Measurements from ENCODE around the gene SGF29.
A peak's percentile ranks its signal among the peaks of the same experiment; 100 is the strongest.
"Not testable (repeated sequence)": the region's sequence is repeated elsewhere in the genome, so short reads cannot be mapped to it uniquely, and the experiment has no call there.

Gene SGF29

GRCh38 chr16:28553776-28554633 lies at the start of gene SGF29:
Gene SGF29 (plus strand): TSS chr16:28553920. CDS start chr16:28581070, 27,150 bp downstream.
- peak; percentile 92 for FAIRE-seq
- peak; percentile 85 for DNase-seq (ENCODE audit: insufficient read length, low spot score)

GRCh38 chr16:28504707-28505404 lies 48.9 kb upstream of the SGF29 start:
- no peak for DNase-seq (ENCODE audit: insufficient read length, low spot score)
- no peak for FAIRE-seq

GRCh38 chr16:28505489-28506137 lies 48.1 kb upstream of the SGF29 start:
- FAIRE-seq (no peak), DNase-seq (ENCODE audit: insufficient read length, low spot score) (no peak)

- FAIRE-seq, result no peak
- DNase-seq (ENCODE audit: insufficient read length, low spot score), result no peak
These were observed 42.7 kb upstream of the SGF29 start for GRCh38 chr16:28511031-28511430.

- no peak for FAIRE-seq
These were observed 41.6 kb upstream of the SGF29 start for GRCh38 chr16:28511801-28512789.

GRCh38 chr16:28513484-28514181 lies 40.1 kb upstream of the SGF29 start:
- FAIRE-seq (no peak), DNase-seq (ENCODE audit: insufficient read length, low spot score) (no peak)

More at GRCh38 chr16:28511801-28512789, 41.6 kb upstream of the SGF29 start:
- no peak for DNase-seq (ENCODE audit: insufficient read length, low spot score)

- FAIRE-seq (no peak), DNase-seq (ENCODE audit: insufficient read length, low spot score) (no peak)
These were observed 39.5 kb upstream of the SGF29 start for GRCh38 chr16:28514246-28514645.

GRCh38 chr16:28520672-28521071 lies 33.0 kb upstream of the SGF29 start:
- no peak for FAIRE-seq
- no peak for DNase-seq (ENCODE audit: insufficient read length, low spot score)

GRCh38 chr16:28521436-28521835 lies 32.3 kb upstream of the SGF29 start:
- no peak for DNase-seq (ENCODE audit: insufficient read length, low spot score)
- FAIRE-seq, result no peak

GRCh38 chr16:28522792-28523191 lies 30.9 kb upstream of the SGF29 start:
- no peak for FAIRE-seq
- DNase-seq (ENCODE audit: insufficient read length, low spot score), result no peak

- FAIRE-seq, result no peak
These were observed 29.0 kb upstream of the SGF29 start for GRCh38 chr16:28524681-28525171.

GRCh38 chr16:28526201-28527099 lies 27.3 kb upstream of the SGF29 start:
- FAIRE-seq, result no peak
- DNase-seq (ENCODE audit: insufficient read length, low spot score), result no peak

More at GRCh38 chr16:28524681-28525171, 29.0 kb upstream of the SGF29 start:
- no peak for DNase-seq (ENCODE audit: insufficient read length, low spot score)

GRCh38 chr16:28527100-28527785 lies 26.5 kb upstream of the SGF29 start:
- not testable (repeated sequence) for FAIRE-seq

GRCh38 chr16:28527985-28528384 lies 25.7 kb upstream of the SGF29 start:
- DNase-seq (ENCODE audit: insufficient read length, low spot score) (no peak), FAIRE-seq (no peak)

More at GRCh38 chr16:28527100-28527785, 26.5 kb upstream of the SGF29 start:
- not testable (repeated sequence) for DNase-seq (ENCODE audit: insufficient read length, low spot score)

GRCh38 chr16:28528463-28528867 lies 25.3 kb upstream of the SGF29 start:
- no peak for FAIRE-seq
- DNase-seq (ENCODE audit: insufficient read length, low spot score), result no peak

GRCh38 chr16:28529124-28529523 lies 24.6 kb upstream of the SGF29 start:
- FAIRE-seq, result no peak
- DNase-seq (ENCODE audit: insufficient read length, low spot score), result no peak

Data from GM19239 (cell line).